ENCODE results near the gene SOX5.
A peak's percentile ranks its signal among the peaks of the same experiment; 100 is the strongest.

Gene SOX5

DNA sequence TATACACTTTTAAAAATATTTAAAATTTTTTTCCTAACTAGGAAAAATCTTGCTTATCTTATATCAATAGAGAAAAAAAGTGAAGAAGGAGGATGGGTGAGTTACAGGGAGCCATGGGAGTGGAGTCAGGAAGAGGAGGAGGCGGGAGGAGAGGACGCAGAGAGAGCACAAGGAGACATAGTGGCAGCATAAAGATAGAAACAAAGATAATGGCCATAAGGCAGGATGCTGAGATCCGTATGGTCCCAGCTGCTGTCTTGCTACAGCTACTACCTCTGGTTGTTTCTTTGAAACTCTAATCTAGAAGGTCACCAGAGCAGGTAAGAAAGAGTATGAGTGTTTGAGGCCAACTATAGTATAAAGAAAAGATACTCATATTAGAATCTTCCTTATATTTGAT lies 2.6 kb upstream of the SOX5 start:
- Mint-ChIP-seq H3K4me3 (no peak overlapping the region), H3K36me3 (ENCODE audit: low read depth) (peaks cover 7% of the 10 kb centered on the region), H3K4me1 (peaks cover 7% of the 10 kb centered on the region), H3K27ac (no peak overlapping the region), H3K27me3 (ENCODE audit: low read depth, poor library complexity) (no peaks in the 10 kb centered on the region), H3K9me3 (peaks cover 4% of the 10 kb centered on the region)
- no peak for DNase-seq
- TF ChIP-seq, protein P1, sequence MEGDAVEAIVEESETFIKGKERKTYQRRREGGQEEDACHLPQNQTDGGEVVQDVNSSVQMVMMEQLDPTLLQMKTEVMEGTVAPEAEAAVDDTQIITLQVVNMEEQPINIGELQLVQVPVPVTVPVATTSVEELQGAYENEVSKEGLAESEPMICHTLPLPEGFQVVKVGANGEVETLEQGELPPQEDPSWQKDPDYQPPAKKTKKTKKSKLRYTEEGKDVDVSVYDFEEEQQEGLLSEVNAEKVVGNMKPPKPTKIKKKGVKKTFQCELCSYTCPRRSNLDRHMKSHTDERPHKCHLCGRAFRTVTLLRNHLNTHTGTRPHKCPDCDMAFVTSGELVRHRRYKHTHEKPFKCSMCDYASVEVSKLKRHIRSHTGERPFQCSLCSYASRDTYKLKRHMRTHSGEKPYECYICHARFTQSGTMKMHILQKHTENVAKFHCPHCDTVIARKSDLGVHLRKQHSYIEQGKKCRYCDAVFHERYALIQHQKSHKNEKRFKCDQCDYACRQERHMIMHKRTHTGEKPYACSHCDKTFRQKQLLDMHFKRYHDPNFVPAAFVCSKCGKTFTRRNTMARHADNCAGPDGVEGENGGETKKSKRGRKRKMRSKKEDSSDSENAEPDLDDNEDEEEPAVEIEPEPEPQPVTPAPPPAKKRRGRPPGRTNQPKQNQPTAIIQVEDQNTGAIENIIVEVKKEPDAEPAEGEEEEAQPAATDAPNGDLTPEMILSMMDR (IDR thresholded peaks at IDR 0.05) = no peak

DNA sequence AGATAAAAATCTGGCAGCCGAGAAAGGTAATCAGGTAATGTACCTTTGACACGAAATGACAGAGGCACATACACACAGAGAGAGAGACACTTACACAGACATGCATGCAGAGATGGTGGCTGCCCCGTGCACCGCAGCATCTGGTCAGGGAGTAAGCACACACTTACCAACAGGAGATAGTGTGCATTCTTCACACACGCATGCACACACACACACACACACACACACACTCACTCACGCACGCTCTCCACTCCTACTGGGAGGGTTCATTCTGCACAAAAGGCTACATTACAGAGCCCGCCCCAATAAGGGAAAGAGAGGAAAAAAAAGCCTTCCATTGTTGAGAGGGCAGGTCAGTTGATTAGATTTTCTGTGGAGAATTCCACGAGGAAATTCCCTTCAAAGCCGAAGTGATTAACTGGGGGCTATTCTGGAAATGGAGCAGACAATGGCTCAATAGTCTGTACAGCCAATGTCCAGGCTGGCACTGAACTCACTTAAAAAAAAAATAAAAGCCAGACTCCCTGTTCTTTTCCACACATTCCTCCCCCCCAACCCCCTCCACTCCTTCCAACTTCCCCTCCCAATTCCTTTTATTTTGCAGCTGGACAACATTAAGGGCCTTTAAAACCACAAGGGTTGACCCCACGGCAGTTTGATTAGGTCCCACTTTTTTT lies 1.4 kb upstream of the SOX5 start:
- Mint-ChIP-seq H3K9me3 (peaks cover 4% of the 10 kb centered on the region), H3K4me3 (no peak overlapping the region), H3K27ac (no peak overlapping the region), H3K27me3 (ENCODE audit: low read depth, poor library complexity) (no peaks in the 10 kb centered on the region), H3K36me3 (ENCODE audit: low read depth) (peaks cover 1% of the 10 kb centered on the region), H3K4me1 (peaks cover 12% of the 10 kb centered on the region)
- peak; percentile 47 for DNase-seq
- TF ChIP-seq, protein P1 (IDR thresholded peaks at IDR 0.05) = no peak

DNA sequence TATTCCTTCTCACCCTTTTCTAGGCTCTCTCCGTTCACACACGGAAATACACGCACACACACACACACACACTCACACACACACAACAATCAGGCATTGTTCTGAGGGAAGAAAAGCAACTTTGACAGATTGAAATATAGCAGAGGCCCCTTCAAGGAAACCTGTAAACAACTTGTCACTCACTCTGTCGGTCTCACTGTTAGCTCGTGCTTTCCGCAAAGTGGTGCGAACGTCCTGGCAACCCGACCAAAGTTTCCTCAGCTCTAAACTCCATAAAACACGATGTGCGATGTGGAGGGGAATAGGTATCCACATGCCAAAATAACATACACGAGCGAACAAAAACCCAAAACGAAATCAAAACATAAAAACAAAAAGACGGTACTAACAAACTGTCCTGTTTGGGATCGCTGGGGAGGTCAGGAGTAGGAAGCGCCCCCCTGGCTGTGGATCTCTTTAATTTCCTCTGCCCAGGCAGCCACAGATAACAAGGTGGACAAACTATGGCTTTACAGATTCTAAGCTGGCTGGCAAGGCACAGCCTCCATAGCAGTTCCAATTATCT lies 822 bp upstream of the SOX5 start:
- H3K36me3 Mint-ChIP-seq (ENCODE audit: low read depth) = no peaks in the 10 kb centered on the region
- no peaks in the 10 kb centered on the region for H3K27me3 Mint-ChIP-seq (ENCODE audit: low read depth, poor library complexity)
- H3K27ac Mint-ChIP-seq = no peak overlapping the region
- peaks cover under 1% of the 10 kb centered on the region for H3K9me3 Mint-ChIP-seq
- H3K4me3 Mint-ChIP-seq = no peak overlapping the region
- H3K4me1 Mint-ChIP-seq = peaks cover 12% of the 10 kb centered on the region
- TF ChIP-seq, protein P1 (IDR thresholded peaks at IDR 0.05) = no peak
- DNase-seq = peak; percentile 19

DNA sequence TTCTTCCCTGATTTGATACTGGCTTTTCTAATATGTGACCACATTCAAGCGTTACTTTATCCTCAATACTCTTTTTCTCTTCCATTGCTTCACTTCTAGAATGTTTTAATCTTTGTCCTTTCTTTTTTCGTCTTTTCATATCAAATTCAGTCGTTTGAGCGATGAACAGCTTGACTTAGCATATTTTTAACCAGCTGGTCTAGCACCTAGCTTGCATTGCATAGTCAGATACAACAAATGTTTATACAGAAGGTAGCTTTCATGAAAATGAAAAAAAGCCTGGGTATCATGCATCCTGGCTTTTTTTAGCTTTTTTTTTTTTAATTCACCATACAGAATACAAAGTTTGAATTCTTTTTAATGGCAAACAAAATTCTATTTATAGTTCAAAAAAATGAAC lies 1.2 kb downstream of the SOX5 start:
- H3K4me3 Mint-ChIP-seq = no peak overlapping the region

DNA sequence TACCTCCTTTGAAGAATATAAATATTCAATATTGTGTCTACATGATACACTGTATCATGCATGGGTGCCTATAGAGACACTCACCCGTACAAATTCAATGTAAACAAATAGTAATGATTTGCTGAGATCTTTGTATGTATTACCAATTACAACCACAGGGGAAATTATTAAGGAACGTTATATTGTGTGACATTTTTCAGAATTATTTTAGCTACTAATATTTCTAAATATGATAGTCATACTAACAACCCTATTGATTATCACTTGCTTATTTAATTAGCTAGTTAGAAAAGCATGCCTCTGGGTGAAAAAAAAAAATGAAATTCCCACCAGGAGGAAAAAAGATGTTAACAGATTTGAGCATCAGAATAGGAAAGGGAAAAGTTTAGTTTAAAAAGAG lies 2.1 kb downstream of the SOX5 start:
- peak overlapping the region; percentile 77 for H3K4me3 Mint-ChIP-seq

More for the DNA sequence above, 1.2 kb downstream of the SOX5 start:
- H3K27ac Mint-ChIP-seq = no peak overlapping the region
- no peaks in the 10 kb centered on the region for H3K36me3 Mint-ChIP-seq (ENCODE audit: low read depth)
- DNase-seq = no peak
- H3K9me3 Mint-ChIP-seq = no peaks in the 10 kb centered on the region
- no peaks in the 10 kb centered on the region for H3K27me3 Mint-ChIP-seq (ENCODE audit: low read depth, poor library complexity)
- TF ChIP-seq, protein P1 (IDR thresholded peaks at IDR 0.05) = no peak
- H3K4me1 Mint-ChIP-seq = peaks cover 29% of the 10 kb centered on the region

More for the DNA sequence above, 2.1 kb downstream of the SOX5 start:
- TF ChIP-seq, protein P1 (IDR thresholded peaks at IDR 0.05) = no peak
- Mint-ChIP-seq H3K36me3 (ENCODE audit: low read depth) (no peaks in the 10 kb centered on the region), H3K27me3 (ENCODE audit: low read depth, poor library complexity) (no peaks in the 10 kb centered on the region), H3K4me1 (peaks cover 38% of the 10 kb centered on the region), H3K9me3 (no peaks in the 10 kb centered on the region), H3K27ac (no peak overlapping the region)
- DNase-seq = no peak

Measured in nephron progenitor cell (in vitro differentiated cells).